PC-3 (cell line): ENCODE data around the gene DOCK8.

Experiments
- CTCF ChIP-seq: fragments of 300-600 bp; sonication (generic); conservative IDR thresholded peaks from 2 replicates; pipeline ENCODE4 v1.5.1; 2017; ENCODE audit warnings: antibody characterized with exemption, low read depth, mild to moderate bottlenecking, low read length
- EZH2 ChIP-seq: fragments of 300-600 bp; sonication (generic); IDR thresholded peaks from one replicate; pipeline ENCODE4 v1.6.1; 2017; ENCODE audit warnings: antibody characterized with exemption, mild to moderate bottlenecking, low read length; ENCODE audit not compliant: unreplicated experiment

- TF ChIP-seq CTCF: no peak
- TF ChIP-seq EZH2: no peak
These were observed 167.7 kb downstream of the DOCK8 start for GRCh38 chr9:382383-382782.
